Measurements from ENCODE around the gene MT1F. TPM values are rescaled to one million over a fixed set of nuclear protein-coding genes. Genes with fewer than 3 reads are reported as not detected.
"Not testable (repeated sequence)": the region's sequence is repeated elsewhere in the genome, so short reads cannot be mapped to it uniquely, and the experiment has no call there.

Gene MT1F
- polyA plus RNA-seq, 10 donors = 0.84 to 2.4 (median 1.5) TPM

DNA sequence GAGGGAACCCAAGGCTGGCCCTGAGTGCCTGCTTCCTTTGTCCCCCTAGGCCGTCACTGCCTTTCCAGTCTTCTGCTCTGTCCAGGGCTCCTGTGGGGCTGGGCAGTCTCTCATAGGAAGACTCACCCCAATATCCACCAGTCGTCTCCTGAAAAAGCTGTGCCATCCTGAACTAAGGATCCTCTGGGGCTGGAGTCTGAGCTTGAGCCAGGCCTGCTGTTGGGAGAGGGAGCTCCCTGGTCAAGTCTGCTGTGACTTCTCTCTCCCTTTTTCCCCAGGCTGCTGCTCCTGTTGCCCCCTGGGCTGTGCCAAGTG lies 12.8 kb downstream of the MT1F start:
- no peak for DNase-seq

DNA sequence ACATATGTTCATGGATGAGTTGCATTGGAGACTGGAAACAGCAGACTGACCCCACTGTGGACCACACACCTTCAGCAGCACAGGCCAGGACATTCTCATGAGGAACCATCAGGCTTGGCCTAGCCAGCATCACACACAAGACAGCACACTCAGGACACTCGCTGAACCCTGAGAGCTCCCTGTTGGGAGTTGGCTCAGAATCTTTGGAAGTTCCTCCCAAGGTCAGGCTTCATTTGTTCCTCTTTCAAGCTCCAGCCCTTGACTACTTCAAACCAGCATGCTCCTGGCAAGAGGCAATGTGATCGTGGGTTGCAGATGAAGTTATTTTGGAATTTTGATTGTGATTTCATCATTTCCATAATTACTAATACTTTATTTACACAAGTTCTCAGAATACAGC lies 13.9 kb downstream of the MT1F start:
- DNase-seq = peak in 1 of 3 donors; percentile 40

DNA sequence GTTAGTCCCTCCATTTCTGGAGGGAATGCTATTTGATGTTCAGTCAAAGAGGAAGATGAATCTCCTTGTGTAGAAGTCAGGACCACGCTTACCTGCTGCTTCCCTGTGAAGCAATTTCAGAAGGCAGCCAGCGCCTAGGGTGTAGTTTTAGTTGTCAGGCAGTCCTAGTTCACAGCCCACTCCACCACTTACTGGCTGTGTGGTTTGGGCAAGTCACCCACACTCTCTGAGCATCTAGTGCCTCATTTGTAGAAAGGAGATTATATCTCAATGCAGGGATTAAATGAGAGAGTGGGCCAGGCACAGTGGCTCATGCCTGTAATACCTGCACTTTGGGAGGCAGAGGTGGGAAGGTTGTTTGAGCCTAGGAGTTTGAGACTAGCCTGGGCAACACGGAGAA lies 14.4 kb downstream of the MT1F start:
- not testable (repeated sequence) for DNase-seq

DNA sequence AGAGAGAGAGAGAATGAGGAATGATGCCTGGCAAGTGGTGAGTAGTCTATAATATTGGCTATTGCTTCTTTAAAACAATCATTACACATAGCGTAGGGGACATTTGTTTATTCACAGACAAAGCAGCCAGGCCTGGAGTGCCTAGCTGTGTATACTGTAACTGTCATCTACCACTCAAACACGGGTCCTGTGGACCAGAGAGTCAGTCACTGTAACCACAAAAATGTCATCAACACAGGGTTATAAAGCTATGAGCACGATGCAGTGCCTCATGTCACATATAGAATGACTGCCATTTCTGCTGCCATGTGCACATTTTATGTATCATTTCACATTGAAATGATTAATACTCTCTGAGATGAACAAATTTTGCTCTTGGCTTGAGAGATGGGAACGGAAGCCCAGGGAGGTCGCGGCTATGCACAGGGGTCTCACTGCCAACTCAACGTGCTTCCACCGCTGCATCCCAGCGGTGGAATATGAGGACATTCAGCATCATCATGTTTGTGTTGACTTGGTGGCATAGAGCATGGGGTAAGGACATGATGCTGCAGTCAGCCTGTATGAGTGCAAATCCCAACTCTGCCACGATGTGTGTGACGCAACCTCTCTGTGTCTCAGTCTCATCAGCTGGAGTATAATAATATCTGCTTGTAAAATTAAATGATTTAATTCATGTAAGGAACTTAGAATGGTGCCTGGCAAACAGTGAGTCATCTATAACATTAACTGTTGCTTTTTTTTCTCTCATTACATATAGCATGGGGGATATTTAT lies 15.2 kb downstream of the MT1F start:
- DNase-seq = peak in 1 of 3 donors; percentile 22

DNA sequence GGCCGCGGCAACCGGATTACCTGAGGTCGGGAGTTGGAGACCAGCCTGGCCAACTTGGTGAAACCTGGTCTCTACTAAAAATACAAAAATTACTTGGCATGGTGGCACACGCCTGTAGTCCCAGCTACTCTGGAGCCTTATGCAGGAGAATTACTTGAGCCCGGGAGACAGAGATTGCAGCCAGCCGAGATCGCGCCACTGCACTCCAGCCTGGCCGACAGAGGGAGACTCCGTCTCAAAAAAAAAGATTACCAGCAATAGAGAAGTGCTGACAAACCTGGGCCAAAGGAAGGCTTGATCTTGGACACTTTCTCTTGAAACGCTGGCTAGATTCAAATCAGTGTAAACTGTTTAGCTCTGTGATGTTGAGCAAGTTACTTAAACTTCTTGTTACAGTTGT lies 16.2 kb downstream of the MT1F start:
- peak; percentile 36 to 78 (median 55) for DNase-seq

DNA sequence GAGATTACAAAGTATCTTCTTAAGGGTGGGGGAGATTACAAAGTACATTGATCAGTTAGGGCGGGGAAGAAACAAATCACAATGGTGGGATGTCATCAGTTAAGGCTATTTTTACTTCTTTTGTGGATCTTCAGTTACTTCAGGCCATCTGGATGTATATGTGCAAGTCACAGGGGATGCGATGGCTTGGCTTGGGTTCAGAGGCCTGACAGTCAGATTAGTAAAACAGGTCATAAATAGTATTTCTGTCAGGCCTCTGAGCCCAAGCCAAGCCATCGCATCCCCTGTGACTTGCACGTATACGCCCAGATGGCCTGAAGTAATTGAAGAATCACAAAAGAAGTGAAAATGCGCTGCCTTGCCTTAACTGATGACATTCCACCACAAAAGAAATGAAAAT lies 16.8 kb downstream of the MT1F start:
- peak in 1 of 3 donors; percentile 68 for DNase-seq

DNA sequence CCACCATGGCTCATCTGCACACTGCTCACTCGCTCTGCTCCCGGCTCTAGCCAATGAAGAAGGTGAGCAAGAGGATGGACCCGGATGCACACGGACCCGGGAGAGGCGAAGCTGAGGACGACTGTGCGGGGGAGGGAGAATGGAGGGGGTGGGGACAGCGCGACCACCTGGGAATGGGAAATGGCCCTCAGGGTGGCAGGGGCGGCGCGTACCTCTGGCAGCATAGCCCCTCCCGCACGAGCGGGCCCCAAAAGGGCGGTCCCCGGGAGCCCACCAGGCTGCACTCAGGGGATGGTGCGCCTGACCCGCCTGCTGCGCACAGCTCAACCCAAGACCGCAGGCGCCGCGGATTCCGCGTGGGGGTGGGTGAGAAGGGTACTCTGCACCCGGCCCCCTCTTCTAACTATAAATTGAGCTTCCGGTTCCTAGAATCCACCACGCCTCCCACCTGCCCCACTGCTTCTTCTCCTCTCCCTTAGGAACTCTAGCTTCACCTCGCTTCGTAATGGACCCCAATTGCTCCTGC lies 18.0 kb downstream of the MT1F start:
- DNase-seq = no peak

DNA sequence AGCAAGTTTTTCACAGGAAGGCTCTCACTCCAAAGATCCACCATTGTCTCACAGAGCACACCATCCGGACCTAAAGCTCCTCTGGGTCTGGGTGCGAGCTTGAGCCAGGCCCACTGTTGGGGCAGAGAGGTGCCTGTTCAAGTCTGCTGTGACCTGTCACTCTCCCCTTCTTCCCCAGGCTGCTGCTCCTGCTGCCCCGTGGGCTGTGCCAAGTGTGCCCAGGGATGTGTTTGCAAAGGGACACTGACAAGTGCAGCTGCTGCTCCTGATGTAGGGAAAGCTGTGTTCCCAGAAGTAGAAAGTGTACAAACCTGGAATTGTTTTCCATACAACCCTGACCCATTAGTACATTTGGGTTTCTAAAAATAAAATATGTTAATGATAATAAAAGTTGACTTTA lies 19.7 kb downstream of the MT1F start:
- no peak for DNase-seq

DNA sequence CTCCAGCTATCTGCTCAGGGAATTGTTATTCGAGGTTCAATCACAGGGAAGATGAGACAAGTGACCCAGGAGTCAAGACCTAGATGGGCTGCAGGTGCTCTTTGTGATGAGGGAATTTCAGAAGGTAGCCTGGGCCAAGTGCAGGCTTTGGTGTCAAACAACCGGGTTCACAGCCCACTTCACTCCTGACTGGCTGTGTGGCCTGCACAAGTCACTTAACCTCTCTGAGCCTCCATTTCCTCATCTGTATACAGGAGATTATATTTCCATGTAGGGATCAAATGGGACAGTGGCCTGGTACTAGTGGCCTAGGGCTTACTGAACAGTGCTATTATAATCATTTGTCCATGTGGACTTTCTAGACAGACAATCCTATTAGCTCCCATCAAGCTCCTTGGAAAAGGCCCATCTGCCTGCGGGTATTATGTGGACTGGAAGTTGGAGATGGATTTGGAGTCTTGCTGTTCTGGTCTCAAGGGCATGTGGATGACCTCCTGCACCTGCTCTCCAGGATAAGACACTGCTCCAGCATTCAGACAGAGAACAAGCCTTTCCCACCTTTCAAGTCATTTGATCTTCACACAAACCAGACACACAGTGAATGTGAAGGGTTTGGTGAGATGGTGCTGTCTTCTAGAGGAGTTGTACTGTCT lies 21.4 kb downstream of the MT1F start:
- DNase-seq = no peak

DNA sequence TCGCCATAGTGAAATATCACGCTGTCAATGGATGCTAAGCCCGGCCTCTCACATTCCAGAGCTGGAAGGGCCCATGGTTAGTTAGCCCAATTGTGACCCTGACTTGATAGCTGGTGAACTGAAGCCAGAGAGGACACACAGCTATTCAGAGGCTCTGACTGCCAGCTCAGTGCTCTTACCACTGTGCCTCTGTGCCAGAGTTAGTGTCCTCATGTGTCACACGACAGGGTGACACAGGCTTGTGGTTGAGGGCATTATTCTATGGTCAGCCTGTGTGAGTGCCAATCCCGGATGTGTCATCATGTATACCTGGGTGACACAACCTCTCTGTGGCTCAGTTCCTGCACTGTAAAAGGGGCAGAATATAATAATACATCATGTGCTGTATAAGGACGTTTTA lies 22.1 kb downstream of the MT1F start:
- DNase-seq = no peak

DNA sequence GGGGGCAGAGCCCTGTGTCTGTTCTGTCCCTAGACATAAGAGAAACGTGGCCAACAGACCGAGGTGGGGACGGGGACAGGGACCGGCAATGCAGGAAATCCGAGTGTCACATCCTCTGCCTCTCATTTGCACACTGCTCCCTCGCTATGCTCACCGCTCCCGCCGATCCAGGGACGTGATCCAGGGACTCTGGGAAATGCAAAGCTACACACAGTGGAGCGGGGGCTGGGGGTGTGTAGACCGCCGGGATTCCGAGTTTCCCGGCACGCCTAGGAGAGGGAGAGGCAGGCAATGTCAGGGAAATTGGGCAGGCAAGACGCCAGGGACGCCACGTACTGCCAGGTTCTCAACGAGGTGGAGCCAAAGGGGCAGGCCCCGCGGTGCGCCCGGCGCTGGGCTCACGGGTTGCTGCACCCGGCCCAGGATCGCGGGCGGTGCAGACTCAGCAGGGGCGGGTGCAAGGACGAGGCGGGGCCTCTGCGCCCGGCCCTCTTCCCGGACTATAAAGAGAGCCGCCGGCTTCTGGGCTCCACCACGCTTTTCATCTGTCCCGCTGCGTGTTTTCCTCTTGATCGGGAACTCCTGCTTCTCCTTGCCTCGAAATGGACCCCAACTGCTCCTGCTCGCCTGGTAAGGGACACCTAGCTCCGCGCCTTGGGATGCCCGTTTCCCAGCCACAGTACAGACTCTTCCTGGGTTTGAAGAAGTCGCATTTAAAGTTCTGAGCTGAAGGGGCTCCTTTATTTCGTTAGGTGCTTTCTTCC lies 24.4 kb downstream of the MT1F start, which contains the start of gene MT1X:
Gene MT1X (plus strand): TSS at position 532 of the 764 bp plus-strand sequence. CDS start 71 bp downstream, at position 603.
- peak; percentile 89 to 94 (median 89) for DNase-seq

DNA sequence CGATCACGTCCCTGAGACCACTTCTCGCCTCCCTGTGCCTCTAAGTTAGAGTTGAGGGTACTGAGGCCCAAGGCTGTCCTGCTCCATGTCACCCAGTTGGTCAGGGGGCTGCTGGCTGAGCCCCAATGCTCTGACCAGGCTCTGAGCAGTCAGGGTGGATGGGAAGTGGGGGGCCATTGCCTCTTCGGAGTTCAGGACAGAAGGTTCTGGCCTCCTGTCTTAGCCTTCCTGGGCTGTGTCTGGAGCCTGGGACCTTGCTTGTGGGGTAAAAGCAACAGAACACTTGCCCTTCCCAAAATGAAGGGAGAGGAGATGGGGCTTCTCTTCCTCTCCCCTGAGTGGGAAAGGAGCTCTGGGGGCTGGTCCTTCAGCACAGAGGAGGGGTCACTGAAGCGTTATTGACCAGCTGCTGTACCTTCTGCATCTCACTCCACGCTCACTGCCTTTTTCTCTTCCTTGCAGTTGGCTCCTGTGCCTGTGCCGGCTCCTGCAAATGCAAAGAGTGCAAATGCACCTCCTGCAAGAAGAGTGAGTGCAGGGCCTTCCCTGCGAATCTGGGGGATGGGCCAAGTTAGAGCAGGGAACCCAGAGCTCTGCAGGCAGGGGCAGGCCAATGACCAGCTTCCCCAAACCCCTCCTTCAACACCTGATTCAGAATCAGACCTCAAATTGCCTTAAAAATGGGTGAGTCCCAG lies 25.1 kb downstream of the MT1F start:
- DNase-seq = no peak

DNA sequence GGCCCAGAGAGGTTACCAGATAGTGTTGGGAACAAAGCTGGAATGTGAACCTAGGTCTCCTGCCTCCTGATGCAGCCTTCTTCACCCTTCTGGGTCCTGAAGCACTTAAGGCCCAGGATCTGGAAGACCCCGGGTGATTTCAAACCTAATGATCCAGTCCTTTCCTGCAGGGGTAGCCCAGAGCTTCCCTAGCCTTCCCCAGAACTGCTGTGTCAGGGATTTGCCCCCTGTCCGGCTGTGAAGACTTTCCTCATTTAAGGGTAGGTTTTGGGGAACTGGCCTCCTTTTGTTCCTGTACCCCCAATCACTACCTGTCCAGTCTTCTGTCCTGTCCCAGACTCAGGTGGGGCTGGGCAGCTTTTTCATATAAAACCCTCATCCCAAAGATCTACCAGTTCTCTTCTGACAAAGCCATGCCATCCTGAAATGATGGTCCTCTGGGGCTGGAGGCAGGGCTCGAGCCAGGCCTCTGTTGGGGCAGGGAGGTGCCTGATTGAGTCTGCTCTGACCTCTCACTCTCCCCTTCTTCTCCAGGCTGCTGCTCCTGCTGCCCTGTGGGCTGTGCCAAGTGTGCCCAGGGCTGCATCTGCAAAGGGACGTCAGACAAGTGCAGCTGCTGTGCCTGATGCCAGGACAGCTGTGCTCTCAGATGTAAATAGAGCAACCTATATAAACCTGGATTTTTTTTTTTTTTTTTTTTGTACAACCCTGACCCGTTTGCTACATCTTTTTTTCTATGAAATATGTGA lies 25.8 kb downstream of the MT1F start:
- DNase-seq = no peak

DNA sequence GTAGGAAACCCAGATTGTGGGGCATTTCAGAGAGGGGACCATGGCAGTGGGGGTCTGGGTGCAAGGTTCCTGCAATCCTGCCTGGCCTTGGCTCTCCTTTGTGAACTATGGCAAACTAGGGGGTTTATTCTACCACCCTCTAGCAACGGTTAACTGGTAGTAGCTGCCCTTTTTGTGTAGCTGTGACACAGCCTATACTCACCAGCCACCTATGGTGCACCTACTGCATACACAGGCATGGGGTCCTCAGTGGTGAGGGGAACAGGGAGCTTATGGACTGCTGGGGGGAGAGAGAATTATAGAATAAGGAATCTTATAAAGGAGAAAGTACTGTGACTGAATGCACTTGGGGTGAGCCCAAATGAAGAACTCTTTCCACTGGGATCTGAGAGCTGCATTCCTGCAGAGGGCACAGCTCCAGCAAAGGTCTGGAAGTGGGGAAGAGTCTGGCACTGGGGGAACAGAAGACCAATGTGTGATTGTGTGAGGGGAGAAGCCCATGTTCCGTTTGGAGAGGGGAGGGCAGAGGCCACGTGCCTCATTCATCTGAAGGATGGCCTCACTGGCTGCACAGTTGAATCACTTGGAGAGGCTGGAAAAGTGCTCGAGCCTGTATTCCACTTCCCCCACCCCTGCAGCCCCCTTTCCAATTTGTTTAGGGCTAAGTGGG lies 26.6 kb downstream of the MT1F start:
- peak in 1 of 3 donors; percentile 35 for DNase-seq

DNA sequence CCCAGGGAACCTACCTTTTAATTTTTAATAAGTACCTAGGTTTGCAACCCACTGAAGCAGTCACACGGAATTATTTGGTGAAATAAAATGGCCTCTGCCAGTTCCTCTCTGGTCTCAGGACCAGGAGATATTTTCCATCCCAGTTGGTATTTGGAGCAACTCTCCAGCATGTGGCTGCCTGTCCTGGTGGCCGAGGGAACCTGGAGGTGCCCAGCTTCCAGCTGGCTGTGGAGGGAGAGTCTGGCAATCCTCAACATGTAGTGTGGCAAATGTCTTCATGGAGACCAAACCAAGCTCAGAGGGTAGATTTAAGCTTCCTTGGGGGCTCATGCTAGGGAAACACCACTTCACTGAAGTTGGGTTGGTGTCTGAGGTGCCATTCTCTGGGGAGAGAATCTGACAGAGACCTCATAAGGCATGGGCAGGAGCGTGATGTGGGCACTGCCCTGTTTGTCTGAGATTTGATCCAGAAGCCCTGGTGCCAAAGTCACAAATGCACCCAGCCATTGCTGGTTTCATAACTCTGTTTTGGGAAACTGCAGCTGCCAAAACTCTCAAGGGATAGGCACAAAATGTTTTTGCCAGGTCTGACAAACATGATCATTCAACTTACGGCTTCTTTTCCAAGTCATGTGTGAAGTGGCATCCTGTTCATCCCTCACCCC lies 27.3 kb downstream of the MT1F start:
- peak in 1 of 3 donors; percentile 23 for DNase-seq

DNA sequence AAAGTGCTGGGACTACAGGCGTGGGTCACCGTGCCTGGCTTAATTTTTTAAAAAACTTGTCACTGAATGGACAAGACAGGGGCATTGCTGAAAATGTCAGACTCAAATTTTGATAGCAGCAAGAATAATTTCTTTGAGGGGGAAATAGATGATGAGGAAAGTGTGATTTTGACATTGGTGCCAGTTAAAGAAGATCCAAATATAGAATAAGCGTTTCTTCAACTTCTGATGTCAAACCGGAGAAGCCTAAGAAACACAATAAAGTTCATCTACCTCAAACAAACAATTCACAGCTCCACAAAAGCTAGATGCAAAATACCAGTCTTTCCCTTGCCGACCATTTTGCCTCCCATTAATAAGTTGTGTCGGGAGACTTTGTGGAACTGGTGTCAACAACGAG lies 29.0 kb downstream of the MT1F start:
- no peak for DNase-seq

DNA sequence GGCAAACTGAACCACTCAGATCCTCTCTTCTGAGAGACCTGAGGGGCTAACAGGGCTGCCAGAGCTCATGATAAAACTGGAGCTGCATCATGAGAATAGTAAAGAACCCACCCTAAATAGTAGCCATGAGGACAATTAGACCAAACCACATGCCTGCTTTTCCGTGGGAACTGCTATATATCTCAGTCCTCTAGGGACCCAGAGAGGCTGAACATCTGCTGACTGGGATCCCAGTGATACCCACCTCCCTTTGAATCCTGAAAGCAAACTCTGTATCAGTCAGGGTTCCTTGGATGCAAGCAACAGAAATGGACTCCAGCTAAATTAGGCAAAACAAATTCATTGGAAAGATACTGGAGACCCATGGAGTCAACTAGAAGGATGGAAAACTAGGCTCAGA lies 31.0 kb downstream of the MT1F start:
- DNase-seq = no peak

DNA sequence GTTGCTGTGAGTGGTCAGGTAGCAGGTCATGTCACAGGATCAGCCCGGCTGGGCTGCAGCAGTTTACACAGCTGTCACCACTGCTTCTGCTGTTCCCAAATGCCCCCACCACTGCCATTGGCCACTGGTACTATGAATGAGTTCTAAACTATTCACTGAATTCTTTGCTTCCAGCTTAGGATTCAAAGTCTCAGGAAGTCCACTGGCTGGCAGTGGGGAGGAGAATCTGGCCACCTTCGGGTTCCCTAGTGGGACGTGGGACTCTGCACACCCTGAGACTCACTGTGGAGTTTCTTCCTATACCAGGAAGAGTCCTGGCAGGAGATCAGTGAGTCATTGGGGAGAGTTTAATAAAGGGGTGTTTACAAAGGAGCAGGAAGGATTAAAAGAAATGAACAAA lies 31.4 kb downstream of the MT1F start:
- DNase-seq = no peak

DNA sequence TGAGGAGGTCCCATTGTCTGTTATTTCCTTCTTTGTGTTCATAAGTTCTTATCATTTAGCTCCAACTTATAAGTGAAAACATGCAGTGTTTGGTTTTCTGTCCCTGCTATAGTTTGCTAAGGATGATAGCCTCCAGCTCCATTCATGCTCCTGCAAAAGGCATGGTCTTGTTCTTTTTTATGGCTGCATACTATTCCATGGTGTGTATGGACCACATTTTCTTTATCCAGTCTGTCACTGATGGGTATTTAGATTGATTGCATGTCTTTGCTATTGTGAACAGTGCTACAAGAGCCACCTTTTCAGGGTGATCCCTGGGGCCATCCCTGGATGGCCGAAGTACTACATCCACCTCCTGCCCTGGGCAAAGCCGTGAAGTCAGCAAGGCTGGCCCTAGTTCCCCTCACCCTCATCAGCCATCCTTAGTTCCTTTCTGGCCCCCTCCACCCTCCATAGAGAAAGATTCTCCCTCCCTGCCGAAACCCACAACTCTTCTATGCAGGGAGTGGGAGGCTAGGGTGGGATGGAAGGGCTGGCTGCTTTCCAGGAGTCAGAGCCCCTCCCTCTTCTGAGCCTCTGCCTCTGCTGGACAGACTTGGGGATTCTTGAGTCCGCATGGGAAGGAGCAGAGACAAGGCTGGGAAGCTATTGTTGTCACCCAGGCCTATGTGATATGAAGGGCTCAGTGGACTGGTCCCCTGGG lies 32.8 kb downstream of the MT1F start:
- DNase-seq = no peak
